ENCODE data around the gene CAMLG.

CAMLG gene

GRCh38 chr5:134784241-134784920, 46.0 kb downstream of the CAMLG start:
- no peak for DNase-seq

GRCh38 chr5:134784946-134785620, 46.7 kb downstream of the CAMLG start:
- DNase-seq: no peak

- no peak for DNase-seq
Observed at GRCh38 chr5:134787692-134788091, 49.3 kb downstream of the CAMLG start.

GRCh38 chr5:134791580-134791979, 53.2 kb downstream of the CAMLG start:
- no peak for DNase-seq

- no peak for DNase-seq
Observed at GRCh38 chr5:134792286-134792685, 53.9 kb downstream of the CAMLG start.

- no peak for DNase-seq
Observed at GRCh38 chr5:134793111-134793510, 54.8 kb downstream of the CAMLG start.

GRCh38 chr5:134794082-134794481, 55.7 kb downstream of the CAMLG start:
- DNase-seq: no peak

- DNase-seq: no peak
Observed at GRCh38 chr5:134794819-134795218, 56.5 kb downstream of the CAMLG start.

GRCh38 chr5:134798468-134798867, 60.1 kb downstream of the CAMLG start:
- DNase-seq: no peak
